Kidney (tissue), 14 donors: ENCODE data around the gene TET3. TPM values are rescaled to one million over a fixed set of nuclear protein-coding genes. Genes with fewer than 3 reads are reported as not detected.

ENCODE experiments used
- DNase-seq, 5 donors: peaks; one replicate each; pipeline ENCODE4 v3.0.0-alpha.2; 2013 to 2020
- FAIRE-seq: peaks from 2 replicates; lab custom pipeline; 2012; peaks lifted over from hg19 to GRCh38; lab: Jason Lieb, UNC
- H3K27ac ChIP-seq, 2 donors: one replicate each; pipeline ENCODE4 v1.7.0; 2013; ENCODE audit warnings: low read depth in 2 of 2, low read length in 2 of 2, inconsistent platforms in 1 of 2
- H3K27me3 ChIP-seq: one replicate; pipeline ENCODE4 v1.7.1; 2013; ENCODE audit warnings: low read length, inconsistent platforms; ENCODE audit not compliant: control insufficient read depth, insufficient read depth
- H3K36me3 ChIP-seq, 3 donors: one replicate each; pipeline versions ENCODE4 v1.7.0 to v1.7.1; 2013; ENCODE audit warnings: low read length in 3 of 3, control low read depth in 1 of 3, inconsistent platforms in 1 of 3; ENCODE audit not compliant: insufficient read depth in 3 of 3, control insufficient read depth in 2 of 3
- H3K4me1 ChIP-seq, 3 donors: one replicate each; pipeline versions ENCODE4 v1.7.0 to v1.7.1; 2013; ENCODE audit warnings: low read length in 3 of 3, inconsistent platforms in 1 of 3, low read depth in 1 of 3; ENCODE audit not compliant: control insufficient read depth in 2 of 3, insufficient read depth in 2 of 3
- H3K4me3 ChIP-seq, 3 donors: one replicate each; pipeline versions ENCODE4 v1.7.0 to v1.8.1; 2013; ENCODE audit warnings: low read length in 3 of 3, control low read depth in 1 of 3, inconsistent platforms in 1 of 3
- H3K9ac ChIP-seq, 3 donors: one replicate each; pipeline versions ENCODE4 v1.7.0 to v1.7.1; 2013; ENCODE audit warnings: low read length in 3 of 3, control low read depth in 1 of 3, inconsistent platforms in 1 of 3
- H3K9me3 ChIP-seq, 3 donors: one replicate each; pipeline versions ENCODE4 v1.7.0 to v1.7.1; 2013; ENCODE audit warnings: low read length in 3 of 3, control low read depth in 1 of 3, inconsistent platforms in 1 of 3; ENCODE audit not compliant: control insufficient read depth in 2 of 3, insufficient read depth in 1 of 3
- intact Hi-C: fragments of 100-400 bp; cut with DNase I; formaldehyde crosslinking; loops from one replicate; pipeline ENCODE4 v1.11.1; 2022
- polyA plus RNA-seq: library from polyadenylated mRNA; stranded (reverse); fragments of 350-450 nt; fragmentation: Illumina TruSeq; extraction: RNeasy Lipid Tissue Mini Kit (QIAGEN cat#74804); gene quantifications from one replicate; pipeline ENCODE4 v1.2.3, GENCODE V29; 2014; ENCODE audit warnings: low read depth, low replicate concordance; ENCODE audit not compliant: insufficient read depth
- total RNA-seq: library from RNA; stranded (reverse); fragmentation: NEBNext Ultra II Directional; extraction: Animal tissue kit (Norgen Biotek cat#: 25700); gene quantifications from one replicate; pipeline ENCODE4 v1.2.1, GENCODE V29; 2021
- TF ChIP-seq, protein P1 (sequence below): IDR thresholded peaks from 3 replicates; pipeline ENCODE4 v1.5.1; 2012; ENCODE audit warnings: mild to moderate bottlenecking, moderate library complexity, borderline replicate concordance; ENCODE audit not compliant: insufficient read depth; ENCODE audit errors: extremely low read depth
- donor health status: control.
- donor health status: control.
- donor health status: control.
- donor health status: control.
- donor health status: control.
- donor health status: DM: yes; HTN: yes; CAD: no.
- donor health status: Normal renal cell carcinoma (clear cell type).

The TET3 gene
- total and polyA plus RNA-seq, 2 donors from 2014 or later: 0.52 to 13.1 TPM

DNA sequence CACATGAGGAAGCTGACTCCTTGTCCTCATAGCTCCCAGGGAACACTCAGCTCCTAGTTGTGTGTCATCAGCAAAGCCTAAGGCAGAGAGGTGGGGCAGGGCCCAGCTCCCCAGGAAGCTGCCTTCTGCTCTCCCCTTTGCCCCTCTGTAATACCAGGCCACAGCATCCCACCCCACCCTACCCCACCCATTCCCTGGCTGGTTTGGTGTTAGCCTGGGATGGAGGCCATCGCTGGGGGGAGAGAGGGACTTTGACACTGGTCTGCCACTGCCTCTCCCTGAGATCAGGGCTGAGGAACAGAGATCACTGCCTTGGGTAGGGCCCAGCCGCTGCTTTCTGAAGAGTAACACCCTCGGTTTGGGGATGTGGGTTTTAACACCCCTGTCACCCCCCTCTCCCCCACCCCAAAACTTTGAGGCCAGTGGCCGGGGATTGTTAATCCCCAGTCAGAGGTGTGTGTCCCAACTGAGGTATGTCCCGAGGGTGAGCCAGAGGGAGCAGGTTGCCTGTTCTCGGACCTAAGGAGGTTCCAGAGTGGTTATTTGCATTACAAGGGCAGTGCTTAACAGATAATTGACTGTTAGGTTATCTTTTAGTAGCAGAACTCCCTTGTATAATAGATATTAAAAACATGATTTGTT is 41.4 kb downstream of the TET3 start:
- intact Hi-C loops: no loop called here
- no peak for FAIRE-seq
- H3K4me1 ChIP-seq: no peaks in the 10 kb centered on the region
- H3K9ac ChIP-seq: no peak overlapping the region
- no peak overlapping the region for H3K27ac ChIP-seq
- H3K36me3 ChIP-seq: no peaks in the 10 kb centered on the region
- DNase-seq: no peak
- no peaks in the 10 kb centered on the region for H3K27me3 ChIP-seq
- H3K9me3 ChIP-seq: peaks cover 0 to 3% (median 0%) of the 10 kb centered on the region in 3 donors
- TF ChIP-seq, protein P1, sequence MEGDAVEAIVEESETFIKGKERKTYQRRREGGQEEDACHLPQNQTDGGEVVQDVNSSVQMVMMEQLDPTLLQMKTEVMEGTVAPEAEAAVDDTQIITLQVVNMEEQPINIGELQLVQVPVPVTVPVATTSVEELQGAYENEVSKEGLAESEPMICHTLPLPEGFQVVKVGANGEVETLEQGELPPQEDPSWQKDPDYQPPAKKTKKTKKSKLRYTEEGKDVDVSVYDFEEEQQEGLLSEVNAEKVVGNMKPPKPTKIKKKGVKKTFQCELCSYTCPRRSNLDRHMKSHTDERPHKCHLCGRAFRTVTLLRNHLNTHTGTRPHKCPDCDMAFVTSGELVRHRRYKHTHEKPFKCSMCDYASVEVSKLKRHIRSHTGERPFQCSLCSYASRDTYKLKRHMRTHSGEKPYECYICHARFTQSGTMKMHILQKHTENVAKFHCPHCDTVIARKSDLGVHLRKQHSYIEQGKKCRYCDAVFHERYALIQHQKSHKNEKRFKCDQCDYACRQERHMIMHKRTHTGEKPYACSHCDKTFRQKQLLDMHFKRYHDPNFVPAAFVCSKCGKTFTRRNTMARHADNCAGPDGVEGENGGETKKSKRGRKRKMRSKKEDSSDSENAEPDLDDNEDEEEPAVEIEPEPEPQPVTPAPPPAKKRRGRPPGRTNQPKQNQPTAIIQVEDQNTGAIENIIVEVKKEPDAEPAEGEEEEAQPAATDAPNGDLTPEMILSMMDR: no peak
- H3K4me3 ChIP-seq: no peak overlapping the region

DNA sequence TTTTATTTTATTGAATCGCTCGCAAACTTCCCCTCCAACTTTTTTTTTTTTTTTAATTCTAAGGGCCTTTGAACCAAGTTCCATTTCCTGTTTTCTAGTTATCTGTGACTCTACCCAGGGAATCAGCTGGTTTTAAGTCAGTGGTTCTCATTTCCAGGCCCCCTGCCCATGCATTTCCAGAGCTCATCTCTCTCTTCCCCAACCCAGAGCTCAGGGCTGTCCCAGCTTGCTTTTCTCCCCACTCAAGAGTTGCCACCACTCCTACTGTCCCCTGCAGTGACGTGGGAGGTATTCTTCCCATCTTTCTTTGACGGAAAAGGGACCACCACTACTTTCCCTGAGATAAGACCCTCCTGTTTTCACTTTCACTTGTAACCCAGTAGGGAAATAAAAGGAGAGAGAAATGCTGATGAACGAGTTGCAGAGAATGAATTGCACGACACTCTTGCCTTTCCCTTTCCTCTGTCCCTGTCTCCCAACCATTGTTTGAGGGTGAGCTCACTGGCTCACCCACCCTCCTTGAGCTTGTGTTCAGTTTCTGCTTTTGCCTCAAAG is 42.1 kb downstream of the TET3 start:
- DNase-seq (no peak), FAIRE-seq (no peak)
- H3K27me3 ChIP-seq: no peaks in the 10 kb centered on the region
- no peak overlapping the region for H3K4me3 ChIP-seq
- H3K36me3 ChIP-seq: no peaks in the 10 kb centered on the region
- no peaks in the 10 kb centered on the region for H3K4me1 ChIP-seq
- peaks cover 0 to 3% (median 0%) of the 10 kb centered on the region in 3 donors for H3K9me3 ChIP-seq
- H3K9ac ChIP-seq: no peak overlapping the region
- H3K27ac ChIP-seq: no peak overlapping the region
- intact Hi-C loops: no loop called here
- TF ChIP-seq, protein P1: no peak

DNA sequence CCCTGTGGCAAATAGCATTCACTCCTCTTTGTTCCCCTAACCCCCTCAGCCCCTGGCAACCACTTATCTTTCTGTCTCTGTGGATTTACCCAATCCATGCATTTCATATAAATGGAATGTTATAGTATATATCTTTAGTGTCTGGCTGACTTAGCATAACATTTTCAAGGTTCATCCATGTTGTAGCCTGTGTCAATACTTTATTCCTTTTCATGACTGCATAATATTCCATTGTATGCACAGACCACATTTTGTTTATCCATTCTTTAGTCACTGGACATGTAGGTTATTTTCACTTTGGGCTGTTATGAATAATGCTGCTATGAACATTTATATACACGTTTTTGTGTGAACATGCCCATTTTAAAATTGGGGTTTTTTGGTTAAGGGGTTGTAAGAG is 42.8 kb downstream of the TET3 start:
- TF ChIP-seq, protein P1: no peak
- intact Hi-C loops: no loop called here
- Histone ChIP-seq H3K27me3 (no peaks in the 10 kb centered on the region), H3K4me3 (no peak overlapping the region), H3K36me3 (no peaks in the 10 kb centered on the region), H3K4me1 (no peaks in the 10 kb centered on the region), H3K27ac (no peak overlapping the region), H3K9me3 (peaks cover 0 to 3% (median 0%) of the 10 kb centered on the region in 3 donors), H3K9ac (no peak overlapping the region)
- FAIRE-seq (no peak), DNase-seq (no peak)
